Spleen (tissue), 11 donors: ENCODE results near the gene PNMA6F. TPM values are rescaled to one million over a fixed set of nuclear protein-coding genes. Genes with fewer than 3 reads are reported as not detected.
"Not testable (repeated sequence)": the region's sequence is repeated elsewhere in the genome, so short reads cannot be mapped to it uniquely, and the experiment has no call there.

Experiments used
- DNase-seq: peaks from one replicate; pipeline ENCODE4 v3.0.0-alpha.2; 2020
- H3K27ac ChIP-seq, 8 donors: fragments of 200-600 bp; sonication (generic) in 7 of 8; 1 replicate in 4 of 8; 2 replicates in 4 of 8; pipeline versions ENCODE4 v1.5.0 to v1.8.0; 2016 to 2021; ENCODE audit warnings: inconsistent platforms in 4 of 8, mild to moderate bottlenecking in 4 of 8, moderate library complexity in 1 of 8
- H3K27me3 ChIP-seq, 7 donors: fragments of 200-600 bp; sonication (generic) in 6 of 7; replicated peaks in 1 of 7; 1 replicate in 4 of 7; 2 replicates in 3 of 7; pipeline versions ENCODE4 v1.5.0 to v1.8.0; 2016 to 2021; ENCODE audit warnings: inconsistent platforms in 3 of 7, mild to moderate bottlenecking in 1 of 7
- H3K36me3 ChIP-seq, 6 donors: fragments of 200-600 bp; sonication (generic) in 5 of 6; 1 replicate in 4 of 6; 2 replicates in 2 of 6; pipeline versions ENCODE4 v1.5.0 to v1.8.0; 2016 to 2021; ENCODE audit warnings: inconsistent platforms in 2 of 6
- H3K4me1 ChIP-seq, 6 donors: fragments of 200-600 bp; sonication (generic) in 5 of 6; 1 replicate in 3 of 6; 2 replicates in 3 of 6; pipeline versions ENCODE4 v1.5.0 to v1.8.0; 2016 to 2021; ENCODE audit warnings: inconsistent platforms in 3 of 6
- H3K4me3 ChIP-seq, 8 donors: fragments of 200-600 bp; sonication (generic) in 7 of 8; 1 replicate in 4 of 8; 2 replicates in 4 of 8; pipeline versions ENCODE4 v1.5.0 to v1.8.0; 2016 to 2021; ENCODE audit warnings: inconsistent platforms in 4 of 8, mild to moderate bottlenecking in 4 of 8, moderate library complexity in 2 of 8
- H3K9me3 ChIP-seq, 8 donors: fragments of 200-600 bp; sonication (generic) in 7 of 8; 1 replicate in 4 of 8; 2 replicates in 4 of 8; pipeline versions ENCODE4 v1.5.0 to v1.8.0; 2016 to 2021; ENCODE audit warnings: inconsistent platforms in 4 of 8
- POLR2A ChIP-seq, 3 donors: fragments of 450-650 bp; IDR thresholded peaks; one replicate each; pipeline ENCODE4 v1.5.1; 2017; ENCODE audit warnings: antibody characterized with exemption in 3 of 3, mild to moderate bottlenecking in 1 of 3
- POLR2AphosphoS5 ChIP-seq, 3 donors: sonication (generic); formaldehyde crosslinking; IDR thresholded peaks; one replicate each; pipeline ENCODE4 v1.5.1; 2017; ENCODE audit warnings: antibody characterized with exemption in 3 of 3
- WGBS, 5 donors: extraction: QIAGEN DNeasy Blood & Tissue Kit in 3 of 5; methylation state at CpG; one replicate each; pipeline versions ENCODE4 v1.1.5 to v1.1.7; 2013 to 2018; 5-methylcytosine and 5-hydroxymethylcytosine counted together
- intact Hi-C: fragments of 100-400 bp; cut with DNase I; formaldehyde crosslinking; loops from one replicate; pipeline ENCODE4 v1.15.0; 2023; ENCODE audit warnings: low total_unique reads
- polyA plus RNA-seq, 3 donors: library from polyadenylated mRNA; stranded (reverse); fragments of 200-250 nt; gene quantifications; one replicate each; pipeline ENCODE4 v1.2.1, GENCODE V29; 2013
- total RNA-seq, 7 donors: library from RNA; depleted of rRNA in 3 of 7; stranded (reverse); fragments of >200 nt in 3 of 7; fragmentation: NEBNext Ultra II Directional in 4 of 7; extraction: Animal tissue kit (Norgen Biotek cat#: 25700) in 4 of 7; gene quantifications; one replicate each; pipeline versions ENCODE4 v1.1.0 to v1.2.1, GENCODE V29; 2016 to 2021
- TF ChIP-seq, protein P1 (sequence below), 11 experiments: fragments of 200-600 bp in 7 of 11; fragments of 450-650 bp in 4 of 11; sonication (generic) in 4 of 11; IDR thresholded peaks in 8 of 11; conservative IDR thresholded peaks in 3 of 11; 1 replicate in 7 of 11; 2 replicates in 4 of 11; pipeline versions ENCODE4 v1.4.0 to v1.8.0; 2016 to 2021; ENCODE audit warnings: antibody characterized with exemption in 11 of 11, inconsistent platforms in 4 of 11, mild to moderate bottlenecking in 1 of 11
- donor health status: healthy with polysubstance abuse.
- donor health status: DM: no; HTN: no; CAD: no; lungs with moderate emphysema.
- donor health status: DM: no; HTN: no; CAD: no.
- donor health status: Bipolar disorder and iron deficiency.
- donor health status: healthy.
- donor health status: DM: no; HTN: no; CAD: no.
- donor health status: DM: yes; HTN: yes; CAD: no.

The PNMA6F gene
- total and polyA plus RNA-seq, 10 donors: not detected

GRCh38 chrX:153320555-153321184, 897 bp downstream of the PNMA6F start:
- intact Hi-C loops: no loop called here
- Histone ChIP-seq H3K9me3 (peaks cover 0 to 10% (median 1%) of the 10 kb centered on the region in 8 donors), H3K36me3 (no peaks in the 10 kb centered on the region), H3K4me1 (no peaks in the 10 kb centered on the region), H3K4me3 (no peak overlapping the region), H3K27ac (no peak overlapping the region), H3K27me3 (peaks cover 0 to 16% (median 6%) of the 10 kb centered on the region in 7 donors)
- DNase-seq: no peak
- WGBS, 5 donors: 28 to 60% (median 30%) methylated on average over 1 to 10 of the region's 13 CpGs
- TF ChIP-seq, protein P1, sequence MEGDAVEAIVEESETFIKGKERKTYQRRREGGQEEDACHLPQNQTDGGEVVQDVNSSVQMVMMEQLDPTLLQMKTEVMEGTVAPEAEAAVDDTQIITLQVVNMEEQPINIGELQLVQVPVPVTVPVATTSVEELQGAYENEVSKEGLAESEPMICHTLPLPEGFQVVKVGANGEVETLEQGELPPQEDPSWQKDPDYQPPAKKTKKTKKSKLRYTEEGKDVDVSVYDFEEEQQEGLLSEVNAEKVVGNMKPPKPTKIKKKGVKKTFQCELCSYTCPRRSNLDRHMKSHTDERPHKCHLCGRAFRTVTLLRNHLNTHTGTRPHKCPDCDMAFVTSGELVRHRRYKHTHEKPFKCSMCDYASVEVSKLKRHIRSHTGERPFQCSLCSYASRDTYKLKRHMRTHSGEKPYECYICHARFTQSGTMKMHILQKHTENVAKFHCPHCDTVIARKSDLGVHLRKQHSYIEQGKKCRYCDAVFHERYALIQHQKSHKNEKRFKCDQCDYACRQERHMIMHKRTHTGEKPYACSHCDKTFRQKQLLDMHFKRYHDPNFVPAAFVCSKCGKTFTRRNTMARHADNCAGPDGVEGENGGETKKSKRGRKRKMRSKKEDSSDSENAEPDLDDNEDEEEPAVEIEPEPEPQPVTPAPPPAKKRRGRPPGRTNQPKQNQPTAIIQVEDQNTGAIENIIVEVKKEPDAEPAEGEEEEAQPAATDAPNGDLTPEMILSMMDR (IDR thresholded peaks at IDR 0.05 in 8 of 11, conservative IDR thresholded peaks at IDR 0.05 in 3 of 11): no peak
- TF ChIP-seq POLR2A (IDR thresholded peaks at IDR 0.05) (no peak), POLR2AphosphoS5 (IDR thresholded peaks at IDR 0.05) (no peak)

GRCh38 chrX:153320047-153320443, 1.5 kb downstream of the PNMA6F start:
- intact Hi-C loops, H3K9me3 ChIP-seq, H3K4me3 ChIP-seq, H3K4me1 ChIP-seq, DNase-seq, H3K27ac ChIP-seq, H3K36me3 ChIP-seq: not testable (repeated sequence)
- H3K27me3 ChIP-seq: peaks cover 0 to 16% (median 6%) of the 10 kb centered on the region in 7 donors
- WGBS, 5 donors: 87 to 95% (median 94%) methylated on average over 1 of the region's 1 CpG; no CpG with 5 or more reads in 1 of the 5 donors

DNA sequence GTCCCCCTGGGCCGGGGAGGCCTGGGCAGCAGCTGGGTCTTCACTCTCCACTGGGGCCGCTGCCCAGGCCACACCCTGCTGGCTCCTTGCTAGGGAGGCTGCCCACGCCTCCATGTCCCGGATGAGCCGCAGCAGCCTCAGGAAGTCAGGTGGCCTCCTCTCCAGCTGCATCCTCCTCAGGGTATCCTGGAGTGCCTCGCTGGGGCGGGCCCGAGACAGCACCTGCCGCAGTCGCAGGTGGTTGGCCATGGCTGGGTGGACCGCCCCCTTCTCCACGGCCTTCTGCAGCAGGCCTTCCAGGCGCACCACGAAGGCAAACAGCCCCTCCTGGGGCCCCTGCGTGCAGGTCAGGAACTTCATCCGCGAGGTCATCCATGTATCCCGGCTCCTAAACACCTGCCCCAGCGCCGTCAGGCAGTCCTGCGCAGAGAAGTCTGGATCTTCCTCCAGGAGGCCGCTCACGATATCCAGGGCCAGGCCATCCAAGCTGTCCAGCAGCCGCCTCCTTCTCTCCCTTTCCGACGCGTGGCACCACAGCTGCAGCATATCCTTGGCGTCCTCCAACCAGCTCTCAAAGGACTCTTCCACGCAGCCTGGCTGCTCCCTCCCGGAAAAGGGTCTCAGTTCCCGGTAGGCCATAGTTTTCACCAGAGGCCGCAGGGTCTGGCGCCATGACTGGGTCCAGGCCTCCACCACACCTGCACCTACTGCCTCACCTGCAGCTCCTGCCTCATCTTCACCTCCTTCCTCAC, 2.1 kb downstream of the PNMA6F start:
- Histone ChIP-seq H3K27me3 (peaks cover 0 to 16% (median 6%) of the 10 kb centered on the region in 7 donors), H3K9me3 (peaks cover 0 to 4% (median 0%) of the 10 kb centered on the region in 8 donors), H3K36me3 (no peaks in the 10 kb centered on the region), H3K4me1 (no peaks in the 10 kb centered on the region), H3K4me3 (no peak overlapping the region), H3K27ac (no peak overlapping the region)
- intact Hi-C loops: no loop called here
- WGBS, 5 donors: 80 to 88% (median 82%) methylated on average over 8 to 33 of the region's 33 CpGs
- TF ChIP-seq POLR2AphosphoS5 (IDR thresholded peaks at IDR 0.05) (no peak), POLR2A (IDR thresholded peaks at IDR 0.05) (no peak)
- TF ChIP-seq, protein P1 (IDR thresholded peaks at IDR 0.05 in 8 of 11, conservative IDR thresholded peaks at IDR 0.05 in 3 of 11): no peak
- no peak for DNase-seq

GRCh38 chrX:153318811-153319210, 2.8 kb downstream of the PNMA6F start:
- no peaks in the 10 kb centered on the region for H3K4me1 ChIP-seq
- H3K36me3 ChIP-seq: no peaks in the 10 kb centered on the region
- DNase-seq: no peak
- intact Hi-C loops: no loop called here
- 71 to 100% (median 86%) methylated on average over 1 to 7 of the region's 7 CpGs; no CpG with 5 or more reads in 1 of the 5 donors for WGBS, 5 donors
- no peak overlapping the region for H3K4me3 ChIP-seq
- peaks cover 0 to 16% (median 6%) of the 10 kb centered on the region in 7 donors for H3K27me3 ChIP-seq
- TF ChIP-seq POLR2A (IDR thresholded peaks at IDR 0.05) (no peak), POLR2AphosphoS5 (IDR thresholded peaks at IDR 0.05) (no peak)
- TF ChIP-seq, protein P1 (IDR thresholded peaks at IDR 0.05 in 8 of 11, conservative IDR thresholded peaks at IDR 0.05 in 3 of 11): no peak
- H3K9me3 ChIP-seq: peaks cover 0 to 4% (median 0%) of the 10 kb centered on the region in 8 donors
- no peak overlapping the region for H3K27ac ChIP-seq
